H1 (cell line): ENCODE results near the gene DMAC2. TPM values are rescaled to one million over a fixed set of nuclear protein-coding genes. Genes with fewer than 3 reads are reported as not detected.

Experiments
- CTBP2 ChIP-seq: IDR thresholded peaks from 2 replicates; pipeline ENCODE4 v1.7.0; 2011; ENCODE audit warnings: borderline replicate concordance, mild to moderate bottlenecking, moderate library complexity, mixed read lengths, low read length; ENCODE audit not compliant: insufficient read depth, insufficient read length
- GABPA ChIP-seq: IDR thresholded peaks from 2 replicates; pipeline ENCODE4 v1.6.1; 2011; ENCODE audit warnings: mild to moderate bottlenecking, low read length, moderate library complexity, borderline replicate concordance; ENCODE audit not compliant: insufficient read depth
- KDM5A ChIP-seq: fragments of 200-600 bp; IDR thresholded peaks from 2 replicates; pipeline ENCODE4 v1.7.1; 2012; ENCODE audit warnings: mild to moderate bottlenecking, low read length, inconsistent platforms, mixed read lengths
- SP4 ChIP-seq: IDR thresholded peaks from 2 replicates; pipeline ENCODE4 v1.6.1; 2012; ENCODE audit warnings: low read length, inconsistent platforms
- TAF7 ChIP-seq: optimal IDR thresholded peaks from 2 replicates; pipeline ENCODE3; 2011; ENCODE audit warnings: low read depth, mild to moderate bottlenecking, inconsistent platforms, low read length, moderate library complexity, borderline replicate concordance
- TEAD4 ChIP-seq: IDR thresholded peaks from 2 replicates; pipeline ENCODE4 v1.6.1; 2012; ENCODE audit warnings: low read depth, low read length, inconsistent platforms, mixed read lengths
- USF2 ChIP-seq: IDR thresholded peaks from 2 replicates; pipeline ENCODE4 v1.6.1; 2011; ENCODE audit warnings: low read length, improper control_type of control experiment
- polyA plus RNA-seq, 7 experiments: library from polyadenylated mRNA; depleted of rRNA in 3 of 7; stranded (reverse) in 5 of 7; unstranded in 2 of 7; fragments of >200 nt in 5 of 7; fragments of 200-250 nt in 2 of 7; gene quantifications; 1 replicate in 5 of 7; 2 replicates in 1 of 7; 4 replicates in 1 of 7; pipeline versions ENCODE4 v1.2.1 to v1.2.3, GENCODE V29; 2011 to 2013; ENCODE audit warnings: missing spikeins in 2 of 7, mixed read lengths in 2 of 7
- total RNA-seq: library from RNA; stranded (reverse); fragmentation: NEBNext Ultra II Directional; extraction: Animal tissue kit (Norgen Biotek cat#: 25700); gene quantifications from 2 replicates; pipeline ENCODE4 v1.2.1, GENCODE V29; 2021

The DMAC2 gene
- total and polyA plus RNA-seq, 2 of the 8 experiments (the other 6 are each of a cell fraction or from before 2014, with no cell fraction given), result 86.8 to 170 TPM

GRCh38 chr19:41411968-41412265, 27.8 kb downstream of the DMAC2 start (continued):
- TF ChIP-seq CTBP2, result no peak
- no peak for TF ChIP-seq TAF7
- TF ChIP-seq USF2, result no peak
- no peak for TF ChIP-seq SP4
- no peak for TF ChIP-seq GABPA
- TF ChIP-seq KDM5A, result no peak
- TF ChIP-seq TEAD4, result no peak
- TF ChIP-seq, all 59 proteins: peak for 0
